Inflammatory macrophage treated with lipopolysaccharide for 1 hour (primary cell): ENCODE results near the gene MAP3K14.

Experiments used
- DNase-seq, 2 donors: peaks; one replicate each; pipeline ENCODE4 v3.0.0-alpha.2; 2020 to 2022

Gene MAP3K14

DNA sequence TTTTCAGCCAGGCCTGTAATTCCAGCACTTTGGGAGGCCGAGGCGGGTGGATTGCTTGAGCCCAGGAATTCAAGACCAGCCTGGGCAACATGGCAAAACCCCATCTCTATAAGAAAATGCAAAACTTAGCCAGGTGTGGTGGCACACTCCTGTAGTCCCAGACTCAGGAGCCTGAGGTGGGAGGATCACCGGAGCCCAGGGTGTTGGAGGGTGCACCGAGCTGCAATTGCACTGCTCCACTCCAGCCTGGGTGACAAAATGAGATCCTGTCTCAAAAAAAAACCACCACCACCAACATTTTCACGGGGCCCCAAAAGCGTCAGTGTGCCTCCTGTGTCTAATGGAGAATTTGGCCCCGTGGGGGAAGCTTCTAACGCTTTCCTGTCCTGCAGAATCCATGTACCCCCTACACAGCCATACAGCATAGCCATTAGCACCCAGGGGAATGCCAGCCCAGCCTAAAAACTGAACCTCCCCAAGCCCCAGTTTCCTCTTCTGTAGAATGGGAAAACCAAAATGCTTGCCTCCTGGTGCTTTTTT, 22.2 kb upstream of the MAP3K14 start:
- no peak for DNase-seq

DNA sequence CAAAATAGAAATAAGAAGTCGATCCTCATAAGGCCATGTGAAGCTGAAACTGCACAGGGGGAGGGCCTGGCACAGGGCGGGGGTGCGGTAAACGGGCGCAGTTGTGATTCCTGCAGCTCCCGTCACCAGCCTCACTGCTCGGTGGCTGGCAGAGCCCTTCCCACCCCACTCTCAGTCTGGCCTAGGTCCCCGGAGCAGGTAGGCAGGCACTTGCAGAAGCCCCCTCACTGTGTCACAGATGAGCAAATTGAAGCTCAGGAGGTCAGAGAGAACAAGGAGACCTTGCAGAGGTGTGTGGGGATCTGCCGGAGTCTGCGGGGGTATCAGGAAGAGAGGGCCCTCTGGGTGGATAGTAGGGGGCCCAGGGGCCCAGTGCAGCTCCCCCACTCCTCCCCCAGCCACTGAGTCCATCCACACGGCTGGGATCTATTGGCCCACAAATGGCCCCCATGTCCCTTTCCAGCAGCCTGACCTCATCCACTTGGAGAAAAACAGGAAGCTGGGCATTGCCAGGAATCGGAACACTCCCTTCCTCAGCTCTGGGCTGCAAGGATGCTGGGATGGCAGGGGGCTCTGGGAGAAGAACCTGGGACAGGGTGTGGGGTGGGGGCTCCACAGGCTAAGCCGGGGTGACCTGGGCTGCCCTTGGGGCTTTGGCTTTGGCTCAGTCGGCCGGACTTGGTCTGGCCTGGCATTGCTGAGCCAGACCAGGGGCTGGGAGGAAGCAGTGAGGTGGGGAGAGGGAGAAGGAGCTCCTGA, 21.4 kb upstream of the MAP3K14 start:
- DNase-seq, result no peak

DNA sequence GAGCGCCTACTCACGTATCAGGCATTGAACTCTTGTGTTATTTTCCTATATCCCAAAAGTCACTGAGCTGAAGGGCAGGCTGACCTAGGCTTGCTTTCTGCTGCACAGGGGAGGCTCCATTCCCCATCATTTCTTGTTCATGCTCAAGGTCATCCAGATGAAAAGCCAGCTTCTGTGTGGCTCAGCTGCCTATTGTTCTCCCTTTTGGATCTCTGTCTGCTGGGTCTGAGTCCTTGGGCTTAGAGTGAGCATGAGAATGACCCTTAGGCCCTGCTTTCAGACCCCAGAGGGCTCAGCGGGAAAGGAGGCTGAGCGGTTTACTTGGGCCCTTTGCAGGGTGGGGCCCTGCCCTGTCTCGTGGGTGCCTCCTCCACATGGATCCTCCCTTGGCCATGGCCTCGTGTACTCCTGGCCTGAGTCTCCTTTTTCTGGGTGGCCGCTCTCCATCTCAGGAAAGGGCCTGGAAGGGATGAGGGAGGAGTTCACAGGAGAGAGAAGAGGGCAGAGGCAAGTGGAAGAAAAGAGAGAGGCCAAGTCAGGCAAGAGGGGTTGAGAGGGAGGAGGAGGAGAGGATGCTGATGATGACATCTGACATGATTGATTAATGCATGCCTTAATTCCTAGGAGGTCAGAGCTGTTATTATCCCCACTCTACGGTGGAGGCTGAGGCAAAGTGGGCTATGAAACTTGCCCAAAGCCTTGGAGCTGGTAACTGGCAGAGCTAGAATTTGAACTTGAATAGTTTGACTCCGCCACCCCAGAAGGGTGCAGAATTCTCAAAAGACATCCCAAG, 19.8 kb upstream of the MAP3K14 start:
- DNase-seq, result no peak

DNA sequence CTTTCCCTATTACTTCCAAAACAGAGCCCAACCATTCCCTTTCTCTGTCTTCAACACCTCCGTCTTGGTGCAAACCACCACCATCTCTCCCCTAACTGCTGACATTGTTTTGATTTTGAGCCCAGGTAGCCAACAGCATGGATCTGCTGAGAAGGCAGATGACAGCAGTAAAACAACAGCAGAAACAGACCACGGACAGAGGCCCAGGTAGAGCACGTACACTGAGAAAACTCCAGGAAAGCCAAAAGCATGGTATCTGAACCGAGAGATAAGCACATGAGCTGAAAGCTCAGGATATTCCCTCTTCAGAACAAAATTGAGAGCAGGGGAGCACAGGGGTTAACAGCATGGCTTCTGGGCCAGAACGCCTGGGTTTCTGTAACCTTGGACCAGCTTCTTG, 18.9 kb upstream of the MAP3K14 start:
- no peak for DNase-seq

DNA sequence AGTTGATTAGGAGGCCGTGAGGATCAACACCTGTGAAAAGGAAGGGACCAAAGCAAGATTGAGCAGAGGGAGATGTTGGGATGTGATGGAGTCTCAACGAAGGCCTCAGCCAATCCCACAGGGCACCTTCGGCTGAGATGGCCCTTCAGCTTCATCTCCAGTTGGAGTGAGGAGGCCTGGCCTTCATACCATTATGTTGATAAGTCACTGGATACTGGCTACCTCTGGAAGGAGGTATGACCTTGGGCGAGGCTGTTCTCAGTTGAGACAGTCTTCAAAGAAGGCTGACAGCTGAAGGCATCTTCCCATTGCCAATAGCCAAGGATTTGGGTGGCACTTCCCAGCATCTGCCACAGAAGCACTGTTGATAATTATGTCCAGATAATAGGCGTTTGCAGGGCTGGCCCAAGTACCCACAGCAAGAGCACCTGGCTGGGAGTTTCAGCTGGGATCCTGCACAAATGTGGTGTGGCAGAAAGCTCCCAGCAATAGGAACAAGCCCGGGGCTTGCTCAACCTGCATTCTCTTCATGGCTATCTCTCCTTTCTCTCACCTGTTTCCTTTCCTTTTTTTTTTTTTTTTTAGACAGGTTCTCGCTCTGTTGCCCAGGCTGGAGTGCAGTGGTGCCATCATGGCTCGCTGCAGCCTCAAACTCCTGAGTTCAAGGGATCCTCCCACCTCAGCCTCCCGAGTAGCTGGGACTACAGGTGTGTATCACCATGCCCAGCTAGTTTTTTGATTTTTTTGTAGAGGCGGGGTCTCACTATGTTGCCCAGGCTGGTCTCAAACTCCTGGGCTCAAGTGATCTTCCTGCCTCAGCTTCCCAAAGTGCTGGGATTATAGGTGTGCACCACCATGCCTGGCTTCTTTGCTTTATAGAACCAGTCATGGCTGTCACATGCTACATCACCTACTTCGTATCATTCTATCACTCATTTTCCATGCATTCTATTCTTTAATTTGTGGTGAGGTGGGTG, 18.2 kb upstream of the MAP3K14 start:
- DNase-seq, result no peak

DNA sequence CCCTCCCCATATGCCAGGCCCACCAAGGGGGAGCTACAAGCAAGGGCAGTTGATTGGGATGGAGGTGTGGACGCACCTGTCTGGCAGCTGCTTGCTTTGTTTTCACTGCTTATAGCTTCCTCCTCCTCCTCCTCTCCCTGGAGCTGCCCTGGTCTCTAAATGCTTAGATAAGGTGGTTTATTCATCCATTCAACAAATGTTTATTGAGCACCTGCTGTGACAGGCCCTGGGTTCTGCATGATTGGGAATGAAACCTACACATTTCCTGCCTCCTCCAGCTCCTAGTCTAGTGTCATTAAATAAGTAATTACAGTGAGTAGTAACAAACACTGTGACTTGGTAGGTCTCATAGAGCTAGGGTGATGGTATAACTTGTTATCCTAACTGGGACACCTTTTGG, 17.4 kb upstream of the MAP3K14 start:
- DNase-seq, result no peak

DNA sequence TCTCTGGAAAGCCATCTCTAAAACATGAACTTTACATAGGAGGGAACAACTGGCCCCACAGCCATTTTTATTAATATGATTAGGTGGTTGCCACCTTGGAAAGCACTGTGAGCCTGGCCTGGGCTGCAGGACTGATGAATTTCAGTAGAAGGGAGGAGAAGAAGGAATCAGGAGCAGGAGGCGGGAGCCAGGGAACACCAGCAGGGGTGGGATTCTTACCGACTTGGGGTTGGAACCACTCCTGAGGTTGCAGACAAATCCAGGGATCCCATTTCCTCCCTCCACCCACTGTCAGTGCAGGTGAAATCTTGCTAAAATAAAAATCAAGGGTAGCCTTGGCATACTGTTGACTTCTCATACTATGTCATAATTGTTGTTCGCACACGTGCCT, 16.9 kb upstream of the MAP3K14 start:
- no peak for DNase-seq

DNA sequence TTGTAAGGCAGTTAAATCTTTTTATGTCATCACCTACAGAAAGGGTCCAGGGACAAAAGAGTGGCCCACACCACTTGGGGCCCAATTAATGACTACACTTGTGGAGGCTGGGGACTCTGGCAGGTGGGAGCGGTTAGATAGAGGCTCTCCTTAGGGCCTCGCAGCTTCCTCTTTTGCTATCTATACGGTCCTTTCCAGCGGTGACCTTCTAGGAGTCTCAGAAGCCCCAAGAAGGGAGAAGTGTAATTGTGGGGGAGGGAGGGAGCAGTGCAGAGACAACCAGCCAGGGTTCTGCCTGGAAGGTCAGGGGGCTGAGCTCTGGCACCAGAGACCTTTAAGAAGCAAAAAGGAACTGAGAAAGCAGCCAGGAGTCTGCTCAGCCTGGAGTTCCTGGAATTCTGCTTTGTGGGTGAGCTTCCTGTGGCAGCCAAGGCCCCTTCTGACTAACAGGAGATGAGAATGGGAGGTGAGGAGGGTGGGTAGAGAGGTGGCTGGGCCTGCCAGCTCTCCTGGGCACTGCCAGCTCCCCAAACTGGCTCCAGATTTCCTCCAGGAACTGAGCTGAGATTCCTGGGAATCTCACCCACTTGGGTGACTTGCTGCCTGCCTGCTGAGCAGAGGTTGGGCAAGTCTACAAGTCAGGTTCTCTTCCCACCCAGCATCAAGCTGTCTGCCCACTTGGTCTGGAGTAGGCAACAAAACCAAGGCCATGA, 16.3 kb upstream of the MAP3K14 start:
- DNase-seq, result peak; percentile 62 to 84

DNA sequence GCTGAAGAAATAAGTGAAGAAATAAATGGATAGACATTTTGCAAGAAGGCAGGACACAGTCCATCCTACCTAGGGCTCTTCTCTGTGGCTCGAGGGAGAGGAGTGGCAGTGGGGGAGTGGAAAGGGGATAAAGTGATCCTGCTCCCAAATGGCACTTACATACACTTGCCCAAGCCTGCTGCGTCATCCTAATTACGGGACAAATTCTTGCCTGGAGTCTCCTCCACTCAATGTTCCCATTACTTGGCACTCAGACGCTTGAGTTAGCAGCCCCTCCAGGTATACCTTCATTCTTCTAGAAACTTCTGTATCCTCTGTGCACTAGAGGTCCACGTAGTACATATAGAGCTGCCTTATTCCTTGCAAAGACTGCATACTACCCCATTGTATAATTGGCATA, 15.7 kb upstream of the MAP3K14 start:
- no peak for DNase-seq

DNA sequence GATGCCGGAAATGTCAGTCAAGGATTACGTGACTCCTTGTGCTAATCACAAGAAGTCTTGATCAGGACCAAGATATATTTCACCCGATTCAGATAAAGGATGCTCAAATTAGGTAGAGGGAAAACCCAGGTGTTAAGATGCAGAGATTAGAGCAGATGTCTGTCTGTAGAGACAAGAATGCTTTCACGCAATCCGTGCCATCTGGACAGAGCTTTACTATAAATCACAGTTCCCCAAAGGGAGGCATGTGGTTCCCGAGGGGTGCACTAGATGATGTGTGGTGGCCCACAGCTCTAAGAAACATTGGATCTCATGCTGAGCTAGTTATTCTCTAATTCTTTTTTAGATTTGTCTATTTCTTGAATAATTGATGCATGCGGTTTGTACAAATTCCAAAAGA, 9.8 kb upstream of the MAP3K14 start:
- no peak for DNase-seq

DNA sequence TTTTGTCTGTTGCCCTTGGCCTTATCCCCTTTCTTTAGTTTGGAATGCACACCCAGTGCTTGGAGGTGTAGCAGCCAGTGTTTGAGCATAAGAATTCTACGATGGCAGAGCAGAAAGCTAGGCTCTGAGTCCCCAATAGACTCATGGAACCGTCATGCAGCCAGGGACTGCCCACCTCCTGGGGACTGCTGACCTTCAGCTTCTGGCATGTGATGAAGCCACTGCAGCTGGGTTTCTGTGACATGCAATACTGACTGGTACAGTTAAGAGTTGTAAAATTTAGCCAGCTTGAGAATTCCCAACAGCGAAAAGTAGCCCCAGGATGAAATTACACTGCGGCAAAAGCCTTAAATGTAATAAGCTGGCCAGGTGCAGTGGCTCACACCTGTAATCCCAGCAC, 9.0 kb upstream of the MAP3K14 start:
- no peak for DNase-seq

DNA sequence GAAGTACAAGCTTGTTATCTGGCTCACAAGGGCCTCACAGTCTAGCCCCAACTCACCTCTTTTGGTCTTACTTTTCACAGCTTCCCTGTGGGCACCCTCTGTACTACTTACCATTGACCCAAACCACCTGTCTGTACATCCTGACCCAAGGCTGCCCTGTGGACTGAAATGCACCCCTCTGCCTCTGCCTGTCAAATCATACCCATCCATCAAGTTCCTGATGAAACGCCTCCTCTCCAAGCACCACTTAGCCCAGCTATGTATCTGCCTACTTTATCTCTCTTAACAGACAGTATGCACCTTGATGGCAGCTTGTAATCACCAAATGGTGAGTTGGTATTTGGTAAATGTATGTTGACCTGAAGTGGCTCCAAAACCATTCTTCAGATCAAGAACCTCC, 7.5 kb upstream of the MAP3K14 start:
- no peak for DNase-seq

DNA sequence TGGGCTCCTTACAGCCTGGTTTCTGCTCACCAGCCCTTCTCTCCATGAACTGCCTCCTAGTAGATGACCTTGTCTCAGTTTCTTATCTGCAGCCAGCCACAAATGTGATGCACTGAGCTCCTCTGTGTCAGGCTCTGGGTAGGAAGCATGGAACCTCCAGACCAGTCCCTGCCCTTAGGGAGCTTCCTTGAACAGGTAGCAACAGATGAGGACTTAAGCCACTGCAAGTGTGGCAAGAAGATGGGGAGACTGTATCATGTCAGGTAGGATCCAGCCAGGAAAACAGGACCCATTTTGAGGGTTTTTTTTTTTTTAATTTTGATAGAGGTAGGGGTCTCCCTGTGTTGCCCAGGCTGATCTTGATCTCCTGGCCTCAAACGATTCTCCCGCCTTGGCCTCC, 5.3 kb upstream of the MAP3K14 start:
- DNase-seq, result no peak

DNA sequence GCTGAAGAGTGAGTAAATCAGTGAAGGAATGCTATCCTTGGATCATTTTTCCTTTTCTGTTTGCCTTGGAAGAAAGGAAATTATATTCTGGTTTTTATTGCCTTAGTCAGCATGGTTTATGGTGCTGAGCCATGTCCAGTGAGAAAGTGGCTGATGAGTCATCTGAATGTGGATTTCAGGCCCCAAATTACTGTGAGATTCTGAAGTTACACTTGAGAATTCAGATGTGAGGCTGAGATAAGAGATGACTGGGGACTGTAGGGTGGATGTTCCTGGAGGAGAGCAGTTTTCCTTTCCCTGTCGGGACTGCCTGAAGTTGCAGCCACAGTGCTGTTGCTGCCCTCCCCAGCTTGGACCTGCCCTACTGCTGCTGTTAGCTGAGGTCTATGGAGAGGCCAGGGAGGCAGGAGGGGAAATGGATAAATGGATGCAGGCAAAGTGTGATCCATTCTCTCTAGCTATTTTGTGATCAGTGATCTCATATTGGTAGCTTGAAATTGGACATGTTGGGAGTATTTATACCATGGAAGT, 4.2 kb upstream of the MAP3K14 start:
- DNase-seq, result peak; percentile 36 to 50

DNA sequence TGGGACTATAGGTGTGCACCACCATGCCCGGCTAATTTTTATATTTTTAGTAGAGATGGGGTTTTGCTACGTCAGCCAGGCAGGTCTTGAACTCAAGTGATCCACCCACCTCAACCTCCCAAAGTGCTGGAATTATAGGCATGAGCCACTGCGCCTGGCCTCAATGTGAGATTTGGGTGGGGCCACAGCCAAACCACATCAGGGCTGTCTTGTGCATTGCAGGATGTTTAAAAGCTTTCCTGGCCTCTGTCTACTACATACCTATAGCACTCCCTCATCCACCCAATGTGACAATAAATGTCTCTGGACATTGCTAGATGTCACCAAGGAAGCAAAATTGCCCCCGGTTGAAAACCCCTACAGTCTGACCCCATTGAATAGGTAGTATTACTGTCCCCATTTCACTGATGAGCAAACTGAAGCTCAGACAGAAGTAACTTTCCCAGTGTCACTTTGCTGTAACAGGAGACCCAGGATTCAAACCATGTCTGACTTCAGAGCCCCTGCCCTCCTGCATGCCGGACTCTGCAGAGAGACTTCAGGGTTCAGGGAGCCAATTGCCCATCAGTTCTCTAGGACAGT, 3.6 kb upstream of the MAP3K14 start:
- DNase-seq, result no peak

DNA sequence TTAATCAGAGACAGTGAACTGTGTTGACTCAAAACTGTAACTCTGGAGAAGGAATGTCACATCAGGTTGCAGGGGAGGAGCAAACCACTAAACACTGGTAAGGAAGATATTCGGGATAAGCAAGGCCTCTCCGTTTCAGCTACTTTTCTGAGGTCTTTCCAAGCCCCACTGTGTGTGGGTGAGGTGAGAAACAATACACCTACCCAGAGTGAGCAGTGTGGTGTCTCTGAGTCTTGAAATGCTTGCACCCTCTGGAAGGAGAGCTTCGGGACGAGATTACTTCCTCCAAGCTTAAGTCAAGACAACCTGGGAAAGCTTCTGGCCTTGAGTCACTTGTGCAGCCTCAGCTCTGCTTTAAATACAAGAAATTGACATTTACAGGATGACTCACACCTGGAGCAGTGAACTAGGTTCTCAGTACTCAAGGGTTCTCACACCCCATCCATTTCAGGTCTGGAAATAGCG, 2.5 kb upstream of the MAP3K14 start:
- DNase-seq, result no peak

DNA sequence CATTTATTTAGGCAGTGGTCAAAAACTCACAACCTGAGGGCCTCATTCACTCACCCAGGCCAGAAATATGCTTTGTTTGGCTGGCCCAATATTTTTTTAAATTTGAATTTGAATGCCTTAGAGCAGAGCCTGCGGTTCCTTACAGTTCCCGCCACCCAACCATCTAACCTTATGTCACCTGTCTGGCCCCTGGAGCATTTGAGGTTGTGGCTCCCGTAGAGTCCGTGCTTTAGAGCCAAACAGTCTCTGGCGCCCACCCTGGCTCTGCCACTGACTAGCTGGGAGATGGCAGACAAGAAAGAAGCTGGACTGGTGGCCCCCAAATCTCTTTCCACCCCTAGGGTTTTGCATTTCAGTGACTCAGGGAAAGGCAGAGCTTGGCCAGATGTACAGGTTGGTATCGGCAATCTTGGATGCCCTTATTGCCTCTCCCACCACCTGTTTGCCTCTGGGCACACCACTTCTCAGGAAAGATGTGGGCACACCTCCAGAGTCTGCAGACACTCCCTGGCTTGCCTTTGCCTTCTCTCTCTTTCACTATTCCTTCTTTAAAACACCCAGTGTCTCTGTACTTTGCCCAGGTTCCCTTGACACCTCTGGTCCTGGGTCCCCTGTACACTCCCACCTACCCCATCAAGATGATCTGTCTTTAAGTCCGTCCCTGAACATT, 1.9 kb upstream of the MAP3K14 start:
- DNase-seq, result no peak

DNA sequence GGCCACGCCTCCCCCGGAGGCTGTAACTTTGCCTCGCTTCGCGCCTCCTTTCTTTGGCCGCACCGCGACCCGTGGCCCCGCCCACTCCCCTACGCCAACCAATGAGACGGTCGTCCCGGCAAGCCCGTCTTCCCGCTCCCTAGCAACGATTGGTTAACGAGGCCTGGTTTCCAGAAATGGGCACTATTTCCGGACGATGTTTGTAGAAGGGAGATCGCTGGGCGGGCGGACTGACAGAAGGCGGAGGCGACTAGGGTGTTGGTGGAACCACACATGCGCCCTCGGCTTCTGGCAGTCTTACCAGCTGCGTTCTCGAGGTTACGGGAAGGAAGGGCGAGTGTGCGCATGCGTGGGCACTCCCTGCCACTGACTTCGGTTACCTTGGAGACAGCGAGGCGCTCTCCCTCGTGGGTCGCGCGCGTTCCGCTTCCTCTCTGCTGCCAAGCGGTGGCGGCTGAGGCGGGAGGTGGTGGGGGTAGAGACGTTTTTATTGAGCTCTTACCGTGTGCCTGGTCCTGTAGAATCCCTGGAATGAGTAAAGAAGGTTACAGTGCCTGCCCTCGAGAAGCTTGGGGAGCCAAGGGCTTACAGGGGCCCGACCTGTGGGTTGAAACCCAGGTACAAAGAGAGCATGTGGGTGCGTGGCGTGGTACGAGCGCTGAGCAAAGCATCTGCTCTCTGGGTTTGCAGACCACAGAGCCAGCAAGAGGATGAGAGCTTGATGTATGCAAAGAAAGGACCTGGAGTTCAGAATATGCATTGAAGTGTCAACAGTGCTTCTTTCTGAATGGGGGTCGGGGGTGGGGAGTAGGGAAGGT, 500 bp upstream of the MAP3K14 start:
- peak; percentile 100 for DNase-seq

DNA sequence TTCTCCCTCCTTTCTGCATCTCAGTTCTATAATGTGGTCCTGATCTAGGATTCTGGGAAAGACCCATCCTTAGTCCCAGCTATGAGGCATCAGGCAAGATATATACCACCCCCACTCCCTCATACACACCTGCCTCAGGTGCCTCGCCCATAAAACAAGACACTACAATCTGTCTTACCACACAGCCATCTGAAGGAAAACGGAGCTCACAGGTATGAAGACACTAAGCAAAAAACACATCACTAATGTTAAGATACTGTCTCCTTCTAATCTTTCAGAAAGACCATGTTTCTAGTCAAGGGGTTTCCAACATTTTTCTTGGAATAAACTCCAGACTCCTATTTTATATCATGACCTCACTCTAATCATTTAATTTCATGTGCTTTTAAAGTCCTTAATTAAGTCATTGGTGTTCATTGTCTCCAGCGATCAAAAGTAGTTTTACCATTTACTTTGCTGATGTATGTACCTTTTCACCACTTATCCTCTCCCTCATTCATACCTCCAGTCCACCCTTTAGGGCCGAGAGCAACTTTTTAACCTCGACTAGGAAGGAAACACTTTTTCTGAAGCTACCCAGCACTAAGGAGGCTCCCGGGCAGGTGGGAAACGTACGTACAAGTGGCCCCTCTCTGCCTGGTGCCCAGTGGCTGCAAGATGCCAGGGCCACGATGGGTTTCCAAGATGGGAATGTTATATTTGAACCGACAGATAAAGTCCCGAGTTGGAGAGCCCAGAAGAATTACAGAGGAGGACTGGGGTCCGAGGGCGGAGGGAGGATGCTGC, 979 bp downstream of the MAP3K14 start:
- DNase-seq, result no peak
